ENCODE results near the gene SPARCL1.

The SPARCL1 gene

DNA sequence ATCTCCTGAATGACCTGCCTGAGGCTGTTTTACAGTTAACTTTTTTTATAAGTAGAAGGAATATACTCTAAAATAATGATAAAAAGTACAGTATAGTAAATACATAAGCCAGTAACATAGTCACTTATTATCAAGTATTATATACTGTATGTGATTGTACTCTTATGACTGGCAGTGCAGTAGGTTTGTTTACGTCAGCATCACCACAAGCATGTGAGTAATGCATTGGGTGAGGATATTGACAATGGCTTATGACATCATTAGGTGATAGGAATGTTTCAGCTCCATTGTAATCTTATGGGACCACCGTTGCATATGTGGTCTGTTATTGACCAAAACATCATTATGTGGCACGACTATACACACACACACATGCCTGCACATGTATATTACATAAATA is 86.3 kb downstream of the SPARCL1 start:
- TF ChIP-seq, protein P1, sequence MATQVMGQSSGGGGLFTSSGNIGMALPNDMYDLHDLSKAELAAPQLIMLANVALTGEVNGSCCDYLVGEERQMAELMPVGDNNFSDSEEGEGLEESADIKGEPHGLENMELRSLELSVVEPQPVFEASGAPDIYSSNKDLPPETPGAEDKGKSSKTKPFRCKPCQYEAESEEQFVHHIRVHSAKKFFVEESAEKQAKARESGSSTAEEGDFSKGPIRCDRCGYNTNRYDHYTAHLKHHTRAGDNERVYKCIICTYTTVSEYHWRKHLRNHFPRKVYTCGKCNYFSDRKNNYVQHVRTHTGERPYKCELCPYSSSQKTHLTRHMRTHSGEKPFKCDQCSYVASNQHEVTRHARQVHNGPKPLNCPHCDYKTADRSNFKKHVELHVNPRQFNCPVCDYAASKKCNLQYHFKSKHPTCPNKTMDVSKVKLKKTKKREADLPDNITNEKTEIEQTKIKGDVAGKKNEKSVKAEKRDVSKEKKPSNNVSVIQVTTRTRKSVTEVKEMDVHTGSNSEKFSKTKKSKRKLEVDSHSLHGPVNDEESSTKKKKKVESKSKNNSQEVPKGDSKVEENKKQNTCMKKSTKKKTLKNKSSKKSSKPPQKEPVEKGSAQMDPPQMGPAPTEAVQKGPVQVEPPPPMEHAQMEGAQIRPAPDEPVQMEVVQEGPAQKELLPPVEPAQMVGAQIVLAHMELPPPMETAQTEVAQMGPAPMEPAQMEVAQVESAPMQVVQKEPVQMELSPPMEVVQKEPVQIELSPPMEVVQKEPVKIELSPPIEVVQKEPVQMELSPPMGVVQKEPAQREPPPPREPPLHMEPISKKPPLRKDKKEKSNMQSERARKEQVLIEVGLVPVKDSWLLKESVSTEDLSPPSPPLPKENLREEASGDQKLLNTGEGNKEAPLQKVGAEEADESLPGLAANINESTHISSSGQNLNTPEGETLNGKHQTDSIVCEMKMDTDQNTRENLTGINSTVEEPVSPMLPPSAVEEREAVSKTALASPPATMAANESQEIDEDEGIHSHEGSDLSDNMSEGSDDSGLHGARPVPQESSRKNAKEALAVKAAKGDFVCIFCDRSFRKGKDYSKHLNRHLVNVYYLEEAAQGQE (IDR thresholded peaks at IDR 0.05; ENCODE audit: insufficient read depth in 1 of 2, low read depth in 2 of 2, low read length in 2 of 2): no peak
- no peak for TF ChIP-seq POLR2AphosphoS5 (IDR thresholded peaks at IDR 0.05; ENCODE audit: low read depth, low read length)
- TF ChIP-seq TAF1 (IDR thresholded peaks at IDR 0.05; ENCODE audit: borderline replicate concordance, insufficient read depth, low read length): no peak
- no peak for TF ChIP-seq SIN3A (IDR thresholded peaks at IDR 0.05; ENCODE audit: borderline replicate concordance, insufficient read depth, low read length)
- no peak for TF ChIP-seq FOXP2 (optimal IDR thresholded peaks at IDR 0.05; ENCODE audit: borderline replicate concordance, extremely low read depth, extremely low read length, insufficient read depth)

DNA sequence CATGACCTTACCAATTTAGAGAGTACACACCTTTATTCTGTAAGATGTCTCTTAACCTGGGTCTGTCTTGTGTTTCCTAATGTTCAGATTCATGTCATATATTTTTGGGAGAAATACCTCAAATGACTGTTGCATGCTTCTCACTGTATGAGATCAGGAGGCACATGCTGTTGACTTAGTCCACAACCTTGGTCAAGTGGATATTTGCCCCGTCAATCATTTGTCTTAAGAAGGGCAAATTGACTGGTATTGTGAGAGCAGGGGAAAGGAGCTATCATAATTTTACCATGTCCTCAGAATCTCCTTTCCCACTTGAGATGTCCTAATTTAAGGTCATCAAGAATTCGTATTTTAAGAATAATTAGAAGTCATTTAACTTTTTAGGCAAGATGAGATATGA is 95.8 kb downstream of the SPARCL1 start:
- TF ChIP-seq POLR2AphosphoS5 (IDR thresholded peaks at IDR 0.05; ENCODE audit: low read depth, low read length): no peak
- no peak for TF ChIP-seq TAF1 (IDR thresholded peaks at IDR 0.05; ENCODE audit: borderline replicate concordance, insufficient read depth, low read length)
- TF ChIP-seq FOXP2 (optimal IDR thresholded peaks at IDR 0.05; ENCODE audit: borderline replicate concordance, extremely low read depth, extremely low read length, insufficient read depth): no peak
- TF ChIP-seq SIN3A (IDR thresholded peaks at IDR 0.05; ENCODE audit: borderline replicate concordance, insufficient read depth, low read length): no peak
- TF ChIP-seq, protein P1 (IDR thresholded peaks at IDR 0.05; ENCODE audit: insufficient read depth in 1 of 2, low read depth in 2 of 2, low read length in 2 of 2): no peak

DNA sequence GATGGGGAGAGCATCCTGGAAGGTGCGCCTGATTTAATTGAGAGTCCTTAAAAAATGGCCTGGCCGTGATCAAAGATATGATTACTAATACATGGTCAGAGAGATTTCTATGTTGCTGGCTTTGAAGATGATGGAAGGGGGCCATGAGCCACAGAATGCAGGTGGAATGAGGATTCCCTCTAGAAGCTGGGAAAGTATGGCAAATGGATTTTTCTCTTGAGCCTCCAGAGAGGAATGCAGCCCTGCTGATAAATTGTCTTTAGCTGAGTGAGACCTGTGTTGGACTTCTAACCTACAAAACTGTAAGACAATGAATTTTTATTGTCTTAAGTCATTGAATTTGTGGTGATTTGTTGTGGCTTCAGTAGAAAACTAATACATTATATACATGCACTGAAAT is 99.1 kb downstream of the SPARCL1 start:
- TF ChIP-seq FOXP2 (optimal IDR thresholded peaks at IDR 0.05; ENCODE audit: borderline replicate concordance, extremely low read depth, extremely low read length, insufficient read depth) (no peak), SIN3A (IDR thresholded peaks at IDR 0.05; ENCODE audit: borderline replicate concordance, insufficient read depth, low read length) (no peak), POLR2AphosphoS5 (IDR thresholded peaks at IDR 0.05; ENCODE audit: low read depth, low read length) (no peak), TAF1 (IDR thresholded peaks at IDR 0.05; ENCODE audit: borderline replicate concordance, insufficient read depth, low read length) (no peak)
- TF ChIP-seq, protein P1 (IDR thresholded peaks at IDR 0.05; ENCODE audit: insufficient read depth in 1 of 2, low read depth in 2 of 2, low read length in 2 of 2): no peak

DNA sequence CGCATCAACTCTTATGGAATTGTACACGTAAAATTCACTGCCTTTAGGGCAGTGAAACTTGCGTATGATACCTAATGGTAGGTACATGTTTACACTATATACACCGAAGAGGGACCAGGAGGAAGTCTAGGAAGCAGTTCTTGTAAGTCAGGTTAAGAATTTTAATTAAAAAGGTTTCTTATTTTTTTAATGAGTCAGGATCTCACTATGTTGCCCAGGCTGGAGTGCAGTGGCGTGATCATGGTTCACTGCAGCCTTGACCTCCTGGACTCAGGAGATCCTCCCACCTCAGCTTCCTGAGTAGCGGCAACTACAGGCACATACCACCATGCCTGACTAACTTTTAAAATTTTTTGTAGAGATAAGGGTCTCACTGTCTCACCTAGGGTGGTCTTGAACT is 100.2 kb downstream of the SPARCL1 start:
- TF ChIP-seq FOXP2 (optimal IDR thresholded peaks at IDR 0.05; ENCODE audit: borderline replicate concordance, extremely low read depth, extremely low read length, insufficient read depth) (no peak), SIN3A (IDR thresholded peaks at IDR 0.05; ENCODE audit: borderline replicate concordance, insufficient read depth, low read length) (no peak), POLR2AphosphoS5 (IDR thresholded peaks at IDR 0.05; ENCODE audit: low read depth, low read length) (no peak), TAF1 (IDR thresholded peaks at IDR 0.05; ENCODE audit: borderline replicate concordance, insufficient read depth, low read length) (no peak)
- TF ChIP-seq, protein P1 (IDR thresholded peaks at IDR 0.05; ENCODE audit: insufficient read depth in 1 of 2, low read depth in 2 of 2, low read length in 2 of 2): no peak

DNA sequence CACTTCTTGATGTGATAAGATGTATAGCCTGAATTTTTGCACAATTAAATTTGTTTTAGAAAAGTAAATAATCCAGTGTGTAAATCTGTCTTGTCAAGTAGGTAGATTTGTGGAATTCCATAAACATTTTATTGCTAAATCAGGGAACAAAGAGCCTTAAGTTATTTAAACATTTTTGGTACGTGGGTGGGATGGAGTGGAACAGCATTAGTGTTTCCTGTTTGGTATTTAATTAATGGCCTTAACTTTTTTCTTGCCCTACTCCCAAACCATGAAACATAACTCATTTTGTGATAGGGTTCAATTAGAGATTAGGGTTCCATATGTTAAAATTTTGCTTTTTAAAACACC is 101.7 kb downstream of the SPARCL1 start:
- no peak for TF ChIP-seq FOXP2 (optimal IDR thresholded peaks at IDR 0.05; ENCODE audit: borderline replicate concordance, extremely low read depth, extremely low read length, insufficient read depth)
- no peak for TF ChIP-seq TAF1 (IDR thresholded peaks at IDR 0.05; ENCODE audit: borderline replicate concordance, insufficient read depth, low read length)
- no peak for TF ChIP-seq POLR2AphosphoS5 (IDR thresholded peaks at IDR 0.05; ENCODE audit: low read depth, low read length)
- TF ChIP-seq SIN3A (IDR thresholded peaks at IDR 0.05; ENCODE audit: borderline replicate concordance, insufficient read depth, low read length): no peak
- TF ChIP-seq, protein P1 (IDR thresholded peaks at IDR 0.05; ENCODE audit: insufficient read depth in 1 of 2, low read depth in 2 of 2, low read length in 2 of 2): no peak

Data from PFSK-1 (cell line).